ENCODE measurements around the gene SLC6A20. TPM values are rescaled to one million over a fixed set of nuclear protein-coding genes. Genes with fewer than 3 reads are reported as not detected.

SLC6A20 gene
- total RNA-seq, 2 experiments from 2014 or later = not detected

GRCh38 chr3:45785605-45786150, 10.7 kb downstream of the SLC6A20 start:
- DNase-seq = no peak
- Mint-ChIP-seq H3K4me1 (ENCODE audit: low read depth) (no peaks in the 10 kb centered on the region), H3K27ac (no peak overlapping the region), H3K36me3 (ENCODE audit: low read depth) (no peaks in the 10 kb centered on the region), H3K4me3 (no peak overlapping the region), H3K9me3 (peaks cover 9% of the 10 kb centered on the region), H3K27me3 (peaks cover 2% of the 10 kb centered on the region)
- TF ChIP-seq, protein P1, sequence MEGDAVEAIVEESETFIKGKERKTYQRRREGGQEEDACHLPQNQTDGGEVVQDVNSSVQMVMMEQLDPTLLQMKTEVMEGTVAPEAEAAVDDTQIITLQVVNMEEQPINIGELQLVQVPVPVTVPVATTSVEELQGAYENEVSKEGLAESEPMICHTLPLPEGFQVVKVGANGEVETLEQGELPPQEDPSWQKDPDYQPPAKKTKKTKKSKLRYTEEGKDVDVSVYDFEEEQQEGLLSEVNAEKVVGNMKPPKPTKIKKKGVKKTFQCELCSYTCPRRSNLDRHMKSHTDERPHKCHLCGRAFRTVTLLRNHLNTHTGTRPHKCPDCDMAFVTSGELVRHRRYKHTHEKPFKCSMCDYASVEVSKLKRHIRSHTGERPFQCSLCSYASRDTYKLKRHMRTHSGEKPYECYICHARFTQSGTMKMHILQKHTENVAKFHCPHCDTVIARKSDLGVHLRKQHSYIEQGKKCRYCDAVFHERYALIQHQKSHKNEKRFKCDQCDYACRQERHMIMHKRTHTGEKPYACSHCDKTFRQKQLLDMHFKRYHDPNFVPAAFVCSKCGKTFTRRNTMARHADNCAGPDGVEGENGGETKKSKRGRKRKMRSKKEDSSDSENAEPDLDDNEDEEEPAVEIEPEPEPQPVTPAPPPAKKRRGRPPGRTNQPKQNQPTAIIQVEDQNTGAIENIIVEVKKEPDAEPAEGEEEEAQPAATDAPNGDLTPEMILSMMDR (IDR thresholded peaks at IDR 0.05) = no peak
- no peak for ATAC-seq
- ChIA-PET CTCF (no interaction called here), POLR2A (no interaction called here)
- intact Hi-C loops (cut with micrococcal nuclease) = no loop called here

DNA sequence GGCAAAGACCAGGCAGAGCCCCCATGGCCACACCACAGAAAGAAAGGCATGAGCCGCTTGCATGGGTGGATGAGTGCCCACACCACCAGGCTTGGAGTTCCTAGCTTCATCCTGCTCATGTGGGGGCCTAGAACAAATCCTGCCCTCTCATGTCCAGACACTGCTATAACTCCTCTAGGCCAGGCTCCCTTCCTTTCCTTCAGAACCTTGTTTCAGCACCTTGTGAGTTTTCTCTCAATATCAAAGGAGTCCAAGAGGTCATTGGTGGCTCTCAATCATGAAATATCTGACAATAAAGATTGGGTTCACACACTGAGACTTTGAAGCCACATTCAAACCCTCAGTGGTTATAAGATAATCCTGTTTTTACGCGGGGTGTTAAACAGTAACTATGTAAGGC, 12.7 kb downstream of the SLC6A20 start:
- no peak for DNase-seq
- no peak for ATAC-seq
- H3K4me3 Mint-ChIP-seq = no peak overlapping the region
- no peak overlapping the region for H3K27ac Mint-ChIP-seq
- TF ChIP-seq, protein P1 (IDR thresholded peaks at IDR 0.05) = no peak
- H3K27me3 Mint-ChIP-seq = peaks cover 2% of the 10 kb centered on the region
- no peaks in the 10 kb centered on the region for H3K4me1 Mint-ChIP-seq (ENCODE audit: low read depth)
- intact Hi-C loops (cut with micrococcal nuclease) = no loop called here
- H3K9me3 Mint-ChIP-seq = no peaks in the 10 kb centered on the region
- CTCF ChIA-PET = no interaction called here
- POLR2A ChIA-PET = interaction anchor here (0.7 kb wide), 1 partner anchor 52 kb away, joined by 3 read pairs; no protein-coding TSS in a partner anchor
- H3K36me3 Mint-ChIP-seq (ENCODE audit: low read depth) = no peaks in the 10 kb centered on the region

- no peaks in the 10 kb centered on the region for H3K9me3 Mint-ChIP-seq
- no peak overlapping the region for H3K4me3 Mint-ChIP-seq
- ChIA-PET POLR2A (no interaction called here), CTCF (no interaction called here)
- H3K27ac Mint-ChIP-seq = no peak overlapping the region
- peaks cover 2% of the 10 kb centered on the region for H3K27me3 Mint-ChIP-seq
- no peaks in the 10 kb centered on the region for H3K36me3 Mint-ChIP-seq (ENCODE audit: low read depth)
- intact Hi-C loops (cut with micrococcal nuclease) = no loop called here
- ATAC-seq = no peak
- TF ChIP-seq, protein P1 (IDR thresholded peaks at IDR 0.05) = no peak
- no peak for DNase-seq
- H3K4me1 Mint-ChIP-seq (ENCODE audit: low read depth) = no peaks in the 10 kb centered on the region
Observed at GRCh38 chr3:45782381-45782780, 14.0 kb downstream of the SLC6A20 start.

DNA sequence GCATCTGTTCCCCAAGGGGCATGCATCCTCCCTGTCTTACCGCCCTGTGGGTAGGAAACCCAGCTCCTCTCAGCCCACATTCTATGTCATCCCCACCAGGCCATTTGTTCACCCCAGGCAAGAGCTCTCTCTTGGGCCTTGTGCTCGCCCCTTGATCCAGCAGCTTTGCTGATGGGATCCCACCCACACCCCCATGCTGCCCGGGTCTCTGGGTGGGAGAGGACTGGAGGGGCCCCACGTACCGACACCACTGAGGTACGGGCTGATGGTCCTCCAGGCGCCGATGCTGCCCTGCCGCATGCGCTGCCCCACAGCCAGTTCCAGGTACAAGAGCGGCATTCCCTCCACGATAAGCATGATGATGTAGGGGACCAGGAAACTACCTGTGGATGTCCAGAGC, 14.5 kb downstream of the SLC6A20 start:
- TF ChIP-seq, protein P1 (IDR thresholded peaks at IDR 0.05) = no peak
- Mint-ChIP-seq H3K9me3 (no peaks in the 10 kb centered on the region), H3K4me1 (ENCODE audit: low read depth) (no peaks in the 10 kb centered on the region), H3K4me3 (no peak overlapping the region), H3K36me3 (ENCODE audit: low read depth) (no peaks in the 10 kb centered on the region), H3K27ac (no peak overlapping the region), H3K27me3 (peaks cover 2% of the 10 kb centered on the region)
- CTCF ChIA-PET = no interaction called here
- POLR2A ChIA-PET = no interaction called here
- intact Hi-C loops (cut with micrococcal nuclease) = no loop called here
- DNase-seq = no peak
- ATAC-seq = no peak

GRCh38 chr3:45781271-45781670, 15.1 kb downstream of the SLC6A20 start:
- intact Hi-C loops (cut with micrococcal nuclease) = no loop called here
- ATAC-seq = no peak
- POLR2A ChIA-PET = no interaction called here
- no peak overlapping the region for H3K27ac Mint-ChIP-seq
- H3K9me3 Mint-ChIP-seq = no peaks in the 10 kb centered on the region
- no peaks in the 10 kb centered on the region for H3K4me1 Mint-ChIP-seq (ENCODE audit: low read depth)
- H3K27me3 Mint-ChIP-seq = peaks cover 2% of the 10 kb centered on the region
- TF ChIP-seq, protein P1 (IDR thresholded peaks at IDR 0.05) = no peak
- H3K36me3 Mint-ChIP-seq (ENCODE audit: low read depth) = no peaks in the 10 kb centered on the region
- CTCF ChIA-PET = no interaction called here
- H3K4me3 Mint-ChIP-seq = no peak overlapping the region
- no peak for DNase-seq

Measured in activated CD8-positive, alpha-beta T cell treated with anti-CD3 and anti-CD28 coated beads for 36 hours (primary cell).